ENCODE measurements around the gene ZNF410.

DNA sequence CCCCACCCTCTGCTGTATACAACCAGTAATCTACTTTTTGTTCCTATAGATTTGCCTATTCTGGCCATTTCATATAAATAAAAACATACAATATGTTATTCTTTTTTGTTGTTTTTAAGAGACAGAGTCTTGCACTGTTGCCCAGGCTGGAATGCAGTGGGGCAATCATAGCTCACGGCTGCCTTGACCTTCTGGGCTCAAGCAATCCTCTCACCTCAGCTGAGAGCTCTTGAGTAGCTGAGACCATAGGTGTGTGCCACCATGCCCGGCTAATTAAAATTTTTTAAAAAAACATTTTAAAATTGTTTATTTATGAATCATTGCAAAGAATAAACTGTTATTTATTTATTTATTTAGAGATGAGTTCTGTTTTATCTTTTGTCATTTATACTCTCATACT lies 23.4 kb upstream of the ZNF410 start:
- TF ChIP-seq, protein P1, sequence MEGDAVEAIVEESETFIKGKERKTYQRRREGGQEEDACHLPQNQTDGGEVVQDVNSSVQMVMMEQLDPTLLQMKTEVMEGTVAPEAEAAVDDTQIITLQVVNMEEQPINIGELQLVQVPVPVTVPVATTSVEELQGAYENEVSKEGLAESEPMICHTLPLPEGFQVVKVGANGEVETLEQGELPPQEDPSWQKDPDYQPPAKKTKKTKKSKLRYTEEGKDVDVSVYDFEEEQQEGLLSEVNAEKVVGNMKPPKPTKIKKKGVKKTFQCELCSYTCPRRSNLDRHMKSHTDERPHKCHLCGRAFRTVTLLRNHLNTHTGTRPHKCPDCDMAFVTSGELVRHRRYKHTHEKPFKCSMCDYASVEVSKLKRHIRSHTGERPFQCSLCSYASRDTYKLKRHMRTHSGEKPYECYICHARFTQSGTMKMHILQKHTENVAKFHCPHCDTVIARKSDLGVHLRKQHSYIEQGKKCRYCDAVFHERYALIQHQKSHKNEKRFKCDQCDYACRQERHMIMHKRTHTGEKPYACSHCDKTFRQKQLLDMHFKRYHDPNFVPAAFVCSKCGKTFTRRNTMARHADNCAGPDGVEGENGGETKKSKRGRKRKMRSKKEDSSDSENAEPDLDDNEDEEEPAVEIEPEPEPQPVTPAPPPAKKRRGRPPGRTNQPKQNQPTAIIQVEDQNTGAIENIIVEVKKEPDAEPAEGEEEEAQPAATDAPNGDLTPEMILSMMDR (IDR thresholded peaks at IDR 0.05) = no peak
- TF ChIP-seq POLR2A (IDR thresholded peaks at IDR 0.05) (no peak), POLR2AphosphoS5 (IDR thresholded peaks at IDR 0.05) (no peak)
